ENCODE data around the gene UBE2E1.
A peak's percentile ranks its signal among the peaks of the same experiment; 100 is the strongest.

DNA sequence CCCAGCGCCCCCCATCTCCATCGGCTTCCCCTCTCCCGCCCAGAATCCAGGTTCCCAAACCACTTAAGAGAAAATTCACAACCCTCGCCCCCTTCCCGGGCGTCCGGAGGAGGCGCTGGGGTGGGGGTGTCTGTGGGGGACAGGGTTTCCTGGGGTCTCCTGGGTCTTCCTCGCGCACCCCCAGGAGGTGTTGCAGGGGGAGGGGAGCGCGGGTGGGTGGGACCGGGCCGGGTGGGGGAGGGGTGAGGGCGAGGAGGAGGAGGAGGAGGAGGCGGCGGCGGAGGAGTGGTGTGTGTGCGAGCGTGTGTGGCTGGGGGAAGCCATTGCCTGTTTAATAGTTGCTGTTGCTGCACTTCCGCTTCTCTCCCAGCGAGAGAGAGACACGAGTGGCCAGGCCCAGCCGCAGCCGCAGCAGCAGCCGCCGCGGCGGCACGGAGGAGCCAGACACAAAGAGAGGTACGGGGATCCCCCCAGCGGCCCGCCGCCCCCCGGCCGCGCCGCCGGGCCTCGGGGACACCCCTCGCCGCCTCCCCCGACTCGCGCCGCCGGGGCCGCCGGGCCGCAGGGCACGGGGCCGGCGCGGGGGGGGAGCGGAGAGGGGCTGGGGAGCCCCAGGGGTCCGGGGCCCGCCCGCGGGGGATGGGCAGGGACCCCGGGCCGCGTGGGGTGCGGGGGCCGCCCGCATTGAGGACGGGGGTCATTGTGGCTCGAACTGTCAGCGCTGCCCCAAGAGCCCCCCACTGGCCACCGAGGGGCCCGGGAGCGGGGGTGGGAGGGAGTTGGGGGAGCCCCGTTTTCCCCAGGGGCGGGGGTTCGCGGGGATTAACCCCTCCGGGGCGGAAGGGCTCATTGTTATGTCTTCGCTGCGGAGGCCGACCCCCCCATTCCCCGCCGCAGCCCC, at the start of gene UBE2E1:
- peak in 1 of 2 donors; percentile 33 for TF ChIP-seq POLR2A (IDR thresholded peaks at IDR 0.05)
- TF ChIP-seq, protein P1, sequence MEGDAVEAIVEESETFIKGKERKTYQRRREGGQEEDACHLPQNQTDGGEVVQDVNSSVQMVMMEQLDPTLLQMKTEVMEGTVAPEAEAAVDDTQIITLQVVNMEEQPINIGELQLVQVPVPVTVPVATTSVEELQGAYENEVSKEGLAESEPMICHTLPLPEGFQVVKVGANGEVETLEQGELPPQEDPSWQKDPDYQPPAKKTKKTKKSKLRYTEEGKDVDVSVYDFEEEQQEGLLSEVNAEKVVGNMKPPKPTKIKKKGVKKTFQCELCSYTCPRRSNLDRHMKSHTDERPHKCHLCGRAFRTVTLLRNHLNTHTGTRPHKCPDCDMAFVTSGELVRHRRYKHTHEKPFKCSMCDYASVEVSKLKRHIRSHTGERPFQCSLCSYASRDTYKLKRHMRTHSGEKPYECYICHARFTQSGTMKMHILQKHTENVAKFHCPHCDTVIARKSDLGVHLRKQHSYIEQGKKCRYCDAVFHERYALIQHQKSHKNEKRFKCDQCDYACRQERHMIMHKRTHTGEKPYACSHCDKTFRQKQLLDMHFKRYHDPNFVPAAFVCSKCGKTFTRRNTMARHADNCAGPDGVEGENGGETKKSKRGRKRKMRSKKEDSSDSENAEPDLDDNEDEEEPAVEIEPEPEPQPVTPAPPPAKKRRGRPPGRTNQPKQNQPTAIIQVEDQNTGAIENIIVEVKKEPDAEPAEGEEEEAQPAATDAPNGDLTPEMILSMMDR (IDR thresholded peaks at IDR 0.05) = no peak
